Loucy (cell line): ENCODE results near the gene GIT2.

ENCODE experiments used
- H2AFZ ChIP-seq: fragments of 200-600 bp; sonication (generic); 2 replicates; pipeline ENCODE4 v1.6.0; 2016; ENCODE audit warnings: antibody characterized with exemption, mild to moderate bottlenecking, low read length, moderate library complexity
- H3F3A ChIP-seq: fragments of 200-600 bp; 2 replicates; pipeline ENCODE4 v1.6.0; 2016; ENCODE audit warnings: antibody characterized with exemption, low read depth, mild to moderate bottlenecking
- H3K27me3 ChIP-seq: fragments of 200-600 bp; sonication (generic); 2 replicates; pipeline ENCODE4 v1.6.1; 2014; ENCODE audit warnings: low read length, mild to moderate bottlenecking; ENCODE audit not compliant: insufficient read depth, poor library complexity, severe bottlenecking
- H3K36me3 ChIP-seq: fragments of 200-600 bp; sonication (generic); 2 replicates; pipeline ENCODE4 v1.6.1; 2016; ENCODE audit warnings: low read length; ENCODE audit not compliant: insufficient read depth
- H3K4me1 ChIP-seq: fragments of 200-600 bp; sonication (generic); 2 replicates; pipeline ENCODE4 v1.5.1; 2014; ENCODE audit warnings: low read length, mild to moderate bottlenecking; ENCODE audit not compliant: insufficient read depth, poor library complexity, severe bottlenecking
- H3K4me2 ChIP-seq: fragments of 200-600 bp; sonication (generic); 2 replicates; pipeline ENCODE4 v1.6.0; 2014; ENCODE audit warnings: antibody characterized with exemption, low read length, low read depth, mild to moderate bottlenecking; ENCODE audit not compliant: poor library complexity, severe bottlenecking
- H3K4me3 ChIP-seq: fragments of 200-600 bp; sonication (generic); 2 replicates; pipeline ENCODE4 v1.5.1; 2014; ENCODE audit warnings: low read length, mild to moderate bottlenecking, mixed read lengths; ENCODE audit not compliant: poor library complexity, severe bottlenecking
- H3K79me2 ChIP-seq: fragments of 200-600 bp; sonication (generic); 2 replicates; pipeline ENCODE4 v1.6.1; 2014; ENCODE audit warnings: low read length; ENCODE audit not compliant: insufficient read depth
- H3K9ac ChIP-seq: fragments of 200-600 bp; sonication (generic); 2 replicates; pipeline ENCODE4 v1.6.0; 2014; ENCODE audit warnings: mild to moderate bottlenecking, low read depth, low read length, moderate library complexity; ENCODE audit not compliant: poor library complexity, severe bottlenecking
- H3K9me2 ChIP-seq: fragments of 200-600 bp; sonication (generic); replicated peaks from 2 replicates; pipeline ENCODE4 v1.6.1; 2016; ENCODE audit warnings: low read depth, low read length, mixed read lengths
- H3K9me3 ChIP-seq: fragments of 200-600 bp; sonication (generic); 2 replicates; pipeline ENCODE4 v1.6.1; 2014; ENCODE audit warnings: mild to moderate bottlenecking, antibody characterized with exemption, low read length, low read depth; ENCODE audit not compliant: insufficient read depth
- H4K20me1 ChIP-seq: fragments of 200-600 bp; sonication (generic); 2 replicates; pipeline ENCODE4 v1.6.0; 2014; ENCODE audit warnings: antibody characterized with exemption, low read length, mild to moderate bottlenecking; ENCODE audit not compliant: insufficient read depth, poor library complexity, severe bottlenecking
- EZH2phosphoT487 ChIP-seq: fragments of 200-600 bp; IDR thresholded peaks from 2 replicates; pipeline ENCODE4 v1.6.1; 2018; ENCODE audit warnings: antibody characterized with exemption, mild to moderate bottlenecking, moderate library complexity, borderline replicate concordance
- TF ChIP-seq, protein P1 (sequence below): fragments of 200-600 bp; sonication (generic); conservative IDR thresholded peaks from 2 replicates; pipeline ENCODE4 v1.5.1; 2014; ENCODE audit warnings: mild to moderate bottlenecking, antibody characterized with exemption, low read length

Gene GIT2

DNA sequence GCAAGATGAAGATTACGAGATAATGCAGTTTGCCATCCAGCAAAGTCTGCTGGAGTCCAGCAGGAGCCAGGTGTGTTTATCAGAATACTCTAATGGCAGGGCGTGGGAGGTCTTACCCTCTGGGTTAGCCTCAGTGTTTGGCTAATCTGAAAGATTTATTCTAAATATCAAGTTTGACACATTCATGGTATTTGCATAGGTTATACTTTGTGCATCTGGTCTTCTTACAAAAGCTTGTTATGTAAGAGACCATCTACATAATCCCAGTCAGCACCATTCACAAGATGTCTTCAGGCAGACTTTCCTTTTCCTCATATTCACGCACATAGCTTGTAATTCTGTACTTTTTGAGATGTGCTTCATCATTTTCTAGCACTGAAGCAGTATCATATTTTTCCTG lies 37.7 kb upstream of the GIT2 start:
- H3K27me3 ChIP-seq = no peaks in the 10 kb centered on the region
- H3K4me3 ChIP-seq = no peak overlapping the region
- H3K36me3 ChIP-seq = peaks cover 64% of the 10 kb centered on the region; the same call in 1 of the 2 replicates
- H3K79me2 ChIP-seq = no peaks in the 10 kb centered on the region
- H3K4me1 ChIP-seq = peaks cover under 1% of the 10 kb centered on the region
- H3K4me2 ChIP-seq = no peak overlapping the region
- H3K9me2 ChIP-seq = no peaks in the 10 kb centered on the region
- H3F3A ChIP-seq = no peaks in the 10 kb centered on the region
- no peak overlapping the region for H3K9ac ChIP-seq
- no peak overlapping the region for H2AFZ ChIP-seq
- TF ChIP-seq, protein P1, sequence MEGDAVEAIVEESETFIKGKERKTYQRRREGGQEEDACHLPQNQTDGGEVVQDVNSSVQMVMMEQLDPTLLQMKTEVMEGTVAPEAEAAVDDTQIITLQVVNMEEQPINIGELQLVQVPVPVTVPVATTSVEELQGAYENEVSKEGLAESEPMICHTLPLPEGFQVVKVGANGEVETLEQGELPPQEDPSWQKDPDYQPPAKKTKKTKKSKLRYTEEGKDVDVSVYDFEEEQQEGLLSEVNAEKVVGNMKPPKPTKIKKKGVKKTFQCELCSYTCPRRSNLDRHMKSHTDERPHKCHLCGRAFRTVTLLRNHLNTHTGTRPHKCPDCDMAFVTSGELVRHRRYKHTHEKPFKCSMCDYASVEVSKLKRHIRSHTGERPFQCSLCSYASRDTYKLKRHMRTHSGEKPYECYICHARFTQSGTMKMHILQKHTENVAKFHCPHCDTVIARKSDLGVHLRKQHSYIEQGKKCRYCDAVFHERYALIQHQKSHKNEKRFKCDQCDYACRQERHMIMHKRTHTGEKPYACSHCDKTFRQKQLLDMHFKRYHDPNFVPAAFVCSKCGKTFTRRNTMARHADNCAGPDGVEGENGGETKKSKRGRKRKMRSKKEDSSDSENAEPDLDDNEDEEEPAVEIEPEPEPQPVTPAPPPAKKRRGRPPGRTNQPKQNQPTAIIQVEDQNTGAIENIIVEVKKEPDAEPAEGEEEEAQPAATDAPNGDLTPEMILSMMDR = no peak
- no peak for TF ChIP-seq EZH2phosphoT487
- no peaks in the 10 kb centered on the region for H4K20me1 ChIP-seq
- H3K9me3 ChIP-seq = no peaks in the 10 kb centered on the region

GRCh38 chr12:110029290-110029815 lies 33.2 kb upstream of the GIT2 start:
- no peaks in the 10 kb centered on the region for H3K9me3 ChIP-seq
- TF ChIP-seq, protein P1 = no peak
- TF ChIP-seq EZH2phosphoT487 = no peak
- H3K79me2 ChIP-seq = no peaks in the 10 kb centered on the region
- no peak overlapping the region for H3K9ac ChIP-seq
- H3F3A ChIP-seq = no peaks in the 10 kb centered on the region
- no peak overlapping the region for H3K4me3 ChIP-seq
- no peaks in the 10 kb centered on the region for H3K4me1 ChIP-seq
- no peaks in the 10 kb centered on the region for H3K9me2 ChIP-seq
- H4K20me1 ChIP-seq = no peaks in the 10 kb centered on the region
- no peaks in the 10 kb centered on the region for H3K27me3 ChIP-seq
- no peak overlapping the region for H3K4me2 ChIP-seq
- H3K36me3 ChIP-seq = peaks cover 70% of the 10 kb centered on the region; the same call in 1 of the 2 replicates
- H2AFZ ChIP-seq = no peak overlapping the region

- H3F3A ChIP-seq = no peaks in the 10 kb centered on the region
Observed at GRCh38 chr12:110028323-110028722, 32.2 kb upstream of the GIT2 start.

More at GRCh38 chr12:110028323-110028722, 32.2 kb upstream of the GIT2 start:
- no peak overlapping the region for H2AFZ ChIP-seq
- no peaks in the 10 kb centered on the region for H3K9me2 ChIP-seq
- H3K36me3 ChIP-seq = peaks cover 74% of the 10 kb centered on the region; the same call in 1 of the 2 replicates
- H3K79me2 ChIP-seq = no peaks in the 10 kb centered on the region
- no peaks in the 10 kb centered on the region for H4K20me1 ChIP-seq
- H3K9me3 ChIP-seq = no peaks in the 10 kb centered on the region
- H3K27me3 ChIP-seq = no peaks in the 10 kb centered on the region
- no peaks in the 10 kb centered on the region for H3K4me1 ChIP-seq
- H3K9ac ChIP-seq = no peak overlapping the region
- no peak overlapping the region for H3K4me2 ChIP-seq
- no peak overlapping the region for H3K4me3 ChIP-seq
- TF ChIP-seq, protein P1 = no peak
- no peak for TF ChIP-seq EZH2phosphoT487
